Dendritic cell treated with granulocyte-macrophage colony-stimulating factor and Interleukin-4, amounts not matched to agents 40 ng/mL and 50 ng/mL, for 4 days (primary cell): ENCODE data around the gene FNBP1L.
"Not testable (repeated sequence)": the region's sequence is repeated elsewhere in the genome, so short reads cannot be mapped to it uniquely, and the experiment has no call there.

ENCODE experiments used
- H3K27ac Mint-ChIP-seq: one replicate; pipeline ENCODE4 v1.8.0; 2022; ENCODE audit warnings: mild to moderate bottlenecking, mixed read lengths
- H3K27me3 Mint-ChIP-seq: one replicate; pipeline ENCODE4 v1.8.0; 2022; ENCODE audit warnings: mild to moderate bottlenecking, mixed read lengths
- H3K36me3 Mint-ChIP-seq: one replicate; pipeline ENCODE4 v1.8.0; 2022; ENCODE audit warnings: low read depth, mixed read lengths
- H3K4me1 Mint-ChIP-seq: one replicate; pipeline ENCODE4 v1.8.0; 2022; ENCODE audit warnings: low read depth, mixed read lengths
- H3K4me3 Mint-ChIP-seq: one replicate; pipeline ENCODE4 v1.8.0; 2022; ENCODE audit warnings: mild to moderate bottlenecking, moderate library complexity, mixed read lengths
- H3K9me3 Mint-ChIP-seq: one replicate; pipeline ENCODE4 v1.8.0; 2022; ENCODE audit warnings: mixed read lengths
- intact Hi-C: fragments of 100-400 bp; cut with micrococcal nuclease; formaldehyde crosslinking; loops from one replicate; pipeline ENCODE4 v1.15.0; 2022

Gene FNBP1L

DNA sequence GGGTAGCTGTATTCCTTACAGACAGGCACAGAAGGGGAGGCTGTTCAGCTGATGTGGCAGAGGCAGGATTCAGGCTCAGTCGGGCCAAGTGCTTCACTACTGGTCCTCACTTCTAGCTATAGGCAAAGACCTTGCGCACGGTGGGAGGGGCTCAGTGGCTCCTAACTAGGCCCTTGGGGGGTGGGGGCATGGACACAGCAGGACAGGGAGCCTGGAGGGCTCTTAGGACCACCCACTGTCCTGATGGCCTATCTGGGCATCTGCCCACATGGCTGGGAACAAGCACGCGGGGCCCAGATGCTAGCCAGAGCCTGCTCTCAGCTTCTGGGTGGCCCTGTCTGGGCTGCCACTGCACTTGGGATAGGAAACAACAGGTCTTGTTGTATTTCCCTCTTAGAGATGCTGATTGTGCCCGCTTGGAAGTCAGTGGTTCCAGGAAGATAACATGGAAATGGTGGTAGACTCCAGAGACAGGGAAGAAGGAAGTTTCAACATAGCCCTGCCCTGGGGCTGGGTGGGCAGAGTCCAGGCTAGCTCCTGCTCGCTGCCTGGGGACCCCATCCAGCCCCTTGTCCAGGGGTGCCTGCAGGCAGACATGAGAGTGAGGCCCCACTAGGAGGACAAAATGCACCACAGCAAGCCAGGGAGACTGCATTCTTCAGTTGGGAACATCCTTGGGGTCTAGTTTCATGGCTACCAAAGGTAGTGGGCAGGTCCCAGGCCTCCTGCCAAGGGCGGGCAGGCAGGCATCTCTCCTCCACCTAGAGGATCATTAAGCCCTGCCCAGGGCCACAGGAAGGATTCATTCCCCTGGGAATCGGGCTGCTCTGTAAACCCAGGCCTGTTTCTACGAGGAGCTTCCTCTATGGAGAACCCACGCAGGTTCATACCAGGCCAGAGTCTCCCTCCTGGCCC lies 131.2 kb downstream of the FNBP1L start:
- no peak overlapping the region for H3K4me3 Mint-ChIP-seq
- no peaks in the 10 kb centered on the region for H3K9me3 Mint-ChIP-seq
- H3K27ac Mint-ChIP-seq = no peak overlapping the region
- no peaks in the 10 kb centered on the region for H3K4me1 Mint-ChIP-seq
- no peaks in the 10 kb centered on the region for H3K27me3 Mint-ChIP-seq
- H3K36me3 Mint-ChIP-seq = peaks cover 100% of the 10 kb centered on the region
- intact Hi-C loops = no loop called here

DNA sequence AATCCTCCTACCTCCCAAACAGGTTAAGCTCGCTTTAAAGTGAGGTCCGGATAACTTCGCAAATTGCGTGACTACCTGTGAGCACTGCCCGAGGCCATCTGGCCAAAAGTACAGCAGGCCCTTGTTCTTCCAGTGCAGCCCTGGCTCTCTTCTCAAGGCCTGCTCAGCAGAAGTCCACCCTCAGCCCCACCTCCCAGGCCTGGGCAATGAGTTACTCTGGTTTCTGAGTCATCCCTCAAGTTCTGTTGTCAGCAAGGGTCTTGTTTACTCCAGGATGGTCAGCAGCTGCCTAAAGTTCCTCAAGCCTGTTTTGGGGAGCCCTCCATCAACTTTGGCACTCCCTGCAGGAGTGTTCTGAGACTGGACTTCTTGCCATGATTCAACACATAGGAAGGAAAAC lies 132.0 kb downstream of the FNBP1L start:
- H3K36me3 Mint-ChIP-seq = peaks cover 100% of the 10 kb centered on the region
- no peak overlapping the region for H3K27ac Mint-ChIP-seq
- no peaks in the 10 kb centered on the region for H3K4me1 Mint-ChIP-seq
- no peaks in the 10 kb centered on the region for H3K27me3 Mint-ChIP-seq
- no peak overlapping the region for H3K4me3 Mint-ChIP-seq
- no peaks in the 10 kb centered on the region for H3K9me3 Mint-ChIP-seq
- intact Hi-C loops = no loop called here

DNA sequence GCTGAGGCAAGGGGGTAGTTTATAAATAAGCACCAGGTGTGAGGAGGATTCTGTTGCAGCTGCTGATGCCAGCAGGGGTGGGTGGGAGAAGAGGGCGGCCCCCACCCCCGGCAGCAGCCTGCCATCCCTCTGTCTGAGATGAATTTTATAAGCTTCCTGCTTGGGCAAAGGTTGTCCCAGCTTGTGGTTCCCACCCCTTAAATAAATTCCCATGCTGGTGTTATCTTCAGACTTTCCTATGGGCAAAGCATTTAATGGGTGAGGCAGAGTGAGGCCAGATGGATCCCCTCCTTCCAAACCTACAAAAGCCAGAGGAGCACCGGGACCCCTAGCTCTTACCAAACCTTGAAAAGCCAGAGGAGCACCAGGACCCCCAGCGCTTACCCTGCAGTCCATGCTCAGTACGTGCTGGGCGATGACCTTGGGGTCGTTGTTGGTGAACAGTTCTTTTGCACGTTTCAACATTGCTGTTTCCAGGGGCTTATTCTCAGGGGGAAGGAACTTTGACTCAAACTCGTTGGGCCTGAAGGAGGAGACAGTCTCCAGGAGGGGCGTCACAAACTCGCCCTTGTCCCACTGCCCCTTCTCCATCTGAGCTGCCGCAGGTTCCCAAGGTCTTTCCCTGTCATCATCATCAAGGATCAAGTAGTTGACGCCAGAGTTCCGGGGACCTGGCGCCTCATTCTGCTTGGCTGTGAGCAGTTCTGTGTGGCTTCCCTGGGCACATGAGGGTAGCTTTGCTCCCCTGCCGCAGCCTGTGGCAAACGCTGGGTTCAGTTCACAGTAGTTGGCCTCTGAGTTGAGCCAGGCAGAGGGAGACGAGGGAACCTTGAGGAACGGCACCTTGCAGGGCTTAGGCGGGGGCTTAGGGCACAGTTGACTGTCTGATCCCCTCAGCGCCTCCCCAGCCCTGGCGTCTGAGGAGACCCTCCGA lies 134.3 kb downstream of the FNBP1L start:
- H3K27ac Mint-ChIP-seq = no peak overlapping the region
- intact Hi-C loops = no loop called here
- no peaks in the 10 kb centered on the region for H3K27me3 Mint-ChIP-seq

DNA sequence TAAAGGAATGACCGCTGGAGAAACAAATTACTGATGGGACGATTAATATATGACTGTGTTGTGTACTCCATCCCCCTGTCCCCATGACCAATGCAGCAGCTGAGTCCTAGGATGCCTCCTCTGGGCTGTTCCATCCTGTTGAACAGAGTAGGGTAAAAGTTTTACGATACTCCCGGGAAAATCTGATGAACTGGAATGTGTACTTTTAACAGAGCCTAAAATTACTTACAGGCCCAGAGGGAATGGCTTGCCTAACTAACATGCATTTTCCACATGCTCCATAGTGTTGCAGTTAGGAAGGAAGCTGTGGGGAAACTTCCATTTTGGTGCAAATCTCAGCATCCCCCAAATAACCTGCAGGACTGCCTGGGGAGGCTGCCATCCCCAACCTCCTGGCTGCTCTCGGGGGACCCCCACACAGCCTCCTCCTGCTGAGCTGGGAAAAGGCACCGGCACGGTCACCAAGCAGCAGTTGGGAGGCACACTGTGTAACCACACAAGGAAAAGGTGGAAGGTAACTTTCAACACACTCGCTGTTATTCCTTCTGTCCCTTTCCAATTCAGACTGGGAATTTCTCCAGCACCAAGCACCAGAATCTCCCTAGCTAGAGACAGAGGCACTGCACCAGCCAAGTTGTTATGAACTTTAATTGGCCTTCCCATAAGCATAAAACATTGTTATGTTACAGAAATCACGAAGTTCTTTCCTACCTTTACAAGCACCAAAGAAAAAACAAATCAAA lies 136.5 kb downstream of the FNBP1L start:
- Mint-ChIP-seq H3K36me3 (peaks cover 99% of the 10 kb centered on the region), H3K9me3 (no peaks in the 10 kb centered on the region), H3K27me3 (no peaks in the 10 kb centered on the region), H3K4me3 (no peak overlapping the region), H3K4me1 (peaks cover 14% of the 10 kb centered on the region), H3K27ac (no peak overlapping the region)
- intact Hi-C loops = no loop called here

More for the DNA sequence above, 134.3 kb downstream of the FNBP1L start:
- Mint-ChIP-seq H3K36me3 (peaks cover 99% of the 10 kb centered on the region), H3K4me1 (no peaks in the 10 kb centered on the region), H3K9me3 (no peaks in the 10 kb centered on the region), H3K4me3 (no peak overlapping the region)

DNA sequence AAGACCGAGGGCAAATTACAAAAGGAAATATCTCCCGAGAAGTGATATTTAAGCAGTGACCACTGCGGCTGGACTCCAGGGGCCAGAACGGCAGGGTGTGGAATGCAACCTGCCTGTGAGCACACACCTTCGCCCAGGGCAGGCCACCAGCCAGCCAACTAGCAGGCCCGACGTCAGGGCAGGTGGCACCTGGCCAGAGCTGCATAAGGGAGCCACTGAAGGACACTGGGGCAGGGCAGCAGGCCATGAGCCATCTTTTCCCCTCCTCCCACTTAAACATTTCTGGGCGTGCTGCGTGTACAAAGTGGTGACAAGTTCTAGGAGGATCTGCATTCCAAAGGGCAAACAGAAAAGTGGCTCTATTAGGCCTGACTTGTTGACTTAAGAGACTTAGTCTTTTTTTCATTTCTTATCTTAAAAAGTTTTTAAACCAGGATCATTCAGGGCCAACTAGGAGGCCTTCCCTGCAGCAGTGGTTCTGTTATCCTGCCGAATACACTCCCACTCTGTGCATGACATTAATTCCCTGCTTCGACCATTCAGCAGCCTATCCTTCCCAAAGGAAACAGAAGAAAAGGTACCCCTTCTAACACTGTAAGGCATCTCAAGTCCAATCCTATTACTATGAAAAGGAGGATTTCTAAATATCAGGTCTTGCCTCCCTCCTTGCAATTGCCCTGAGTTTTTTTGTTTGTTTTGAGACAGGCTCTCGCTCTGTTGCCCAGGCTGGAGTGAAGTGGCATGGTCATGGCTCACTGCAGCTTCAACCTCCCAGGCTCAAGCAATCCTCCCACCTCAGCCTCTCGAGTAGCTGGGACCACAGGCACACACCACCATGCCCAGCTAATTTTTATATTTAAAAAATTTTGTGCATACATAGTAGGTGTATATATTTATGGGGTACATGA lies 137.4 kb downstream of the FNBP1L start:
- Mint-ChIP-seq H3K9me3 (no peaks in the 10 kb centered on the region), H3K27me3 (no peaks in the 10 kb centered on the region), H3K4me3 (no peak overlapping the region), H3K36me3 (peaks cover 99% of the 10 kb centered on the region), H3K4me1 (peaks cover 18% of the 10 kb centered on the region), H3K27ac (no peak overlapping the region)
- intact Hi-C loops = no loop called here

DNA sequence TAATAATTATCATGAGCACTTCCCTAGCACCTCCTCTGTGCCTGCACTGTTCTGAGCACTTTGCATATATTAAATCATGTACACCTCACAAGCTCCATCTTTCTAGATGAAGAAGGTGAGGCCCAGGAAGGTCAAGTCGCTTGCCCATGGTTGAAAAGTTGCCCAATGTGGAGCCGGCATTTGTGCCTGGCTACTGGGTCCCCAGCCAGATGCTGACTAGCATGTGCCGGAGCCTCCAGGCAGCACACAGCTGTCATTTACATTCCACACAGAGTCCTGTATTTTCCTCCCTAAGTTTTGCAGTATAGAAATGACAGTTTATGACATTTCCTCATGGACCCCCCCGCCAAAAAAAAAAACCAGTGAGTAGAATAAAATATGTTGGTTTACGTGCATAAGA lies 139.4 kb downstream of the FNBP1L start:
- Mint-ChIP-seq H3K27me3 (no peaks in the 10 kb centered on the region), H3K36me3 (peaks cover 92% of the 10 kb centered on the region), H3K27ac (no peak overlapping the region), H3K4me3 (no peak overlapping the region), H3K4me1 (peaks cover 30% of the 10 kb centered on the region), H3K9me3 (no peaks in the 10 kb centered on the region)
- intact Hi-C loops = no loop called here

DNA sequence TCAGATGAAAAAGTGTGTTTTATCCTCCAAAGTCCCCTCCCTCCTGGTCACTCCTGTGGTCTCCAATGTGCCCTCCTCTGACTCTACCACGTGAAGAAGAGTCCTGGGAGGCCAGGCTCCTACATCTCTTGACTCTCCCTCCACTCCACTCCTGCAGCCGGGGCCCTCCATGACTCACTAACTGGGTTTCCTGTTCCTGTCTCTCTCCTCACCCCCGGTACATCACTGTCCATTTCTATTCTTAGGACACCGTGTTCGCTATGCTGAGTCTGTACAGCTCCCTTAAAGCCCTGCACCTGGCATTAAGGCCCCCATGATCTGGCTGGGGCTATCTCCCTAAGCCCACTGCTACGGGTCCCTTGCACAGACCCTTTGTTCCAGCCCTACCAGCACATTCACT lies 140.3 kb downstream of the FNBP1L start:
- Mint-ChIP-seq H3K27ac (no peak overlapping the region), H3K4me1 (peaks cover 36% of the 10 kb centered on the region), H3K27me3 (no peaks in the 10 kb centered on the region), H3K36me3 (peaks cover 86% of the 10 kb centered on the region), H3K9me3 (no peaks in the 10 kb centered on the region), H3K4me3 (no peak overlapping the region)
- intact Hi-C loops = no loop called here

DNA sequence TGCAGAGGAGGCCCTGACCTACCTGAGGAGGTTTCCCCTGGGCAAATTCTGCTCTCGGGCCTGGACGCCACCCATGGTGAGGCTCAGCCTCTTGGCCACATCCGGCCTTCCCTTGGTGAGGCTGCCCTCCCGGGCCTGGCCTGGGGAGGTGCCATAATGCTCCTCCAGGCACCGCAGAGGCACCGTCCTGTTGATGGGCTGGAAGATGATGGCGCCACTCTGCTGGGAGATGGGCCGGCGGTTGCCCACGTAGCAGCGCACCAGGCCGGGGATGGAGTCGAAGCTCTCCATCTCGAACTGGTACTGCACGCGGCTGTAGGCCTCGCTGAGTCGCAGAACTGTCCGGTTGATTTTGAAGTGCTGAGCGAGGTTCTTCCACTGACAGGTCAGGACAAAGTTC lies 141.0 kb downstream of the FNBP1L start:
- H3K27me3 Mint-ChIP-seq = no peaks in the 10 kb centered on the region
- H3K27ac Mint-ChIP-seq = no peak overlapping the region
- H3K4me1 Mint-ChIP-seq = peaks cover 43% of the 10 kb centered on the region
- H3K36me3 Mint-ChIP-seq = peaks cover 83% of the 10 kb centered on the region
- intact Hi-C loops = no loop called here
- H3K9me3 Mint-ChIP-seq = no peaks in the 10 kb centered on the region
- H3K4me3 Mint-ChIP-seq = no peak overlapping the region

DNA sequence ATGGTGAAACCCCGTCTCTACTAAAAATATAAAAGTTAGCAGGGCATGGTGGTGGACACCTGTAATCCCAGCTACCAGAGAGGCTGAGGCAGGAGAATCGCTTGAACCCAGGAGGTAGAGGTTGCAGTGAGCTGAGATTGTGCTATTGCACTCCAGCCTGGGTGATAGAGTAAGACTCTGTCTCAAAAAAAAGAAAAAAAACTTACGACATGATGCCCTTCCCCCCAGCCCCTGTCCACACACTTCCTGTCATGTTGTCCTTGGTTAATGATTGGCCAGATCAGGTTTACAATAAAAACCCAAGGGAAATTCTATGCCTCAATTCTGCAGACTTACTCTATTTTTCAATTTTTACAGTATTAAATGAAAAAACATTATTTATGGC lies 143.4 kb downstream of the FNBP1L start:
- H3K4me3 Mint-ChIP-seq, intact Hi-C loops, H3K9me3 Mint-ChIP-seq, H3K27me3 Mint-ChIP-seq, H3K27ac Mint-ChIP-seq: not testable (repeated sequence)
- H3K36me3 Mint-ChIP-seq = peaks cover 76% of the 10 kb centered on the region
- peaks cover 54% of the 10 kb centered on the region for H3K4me1 Mint-ChIP-seq

DNA sequence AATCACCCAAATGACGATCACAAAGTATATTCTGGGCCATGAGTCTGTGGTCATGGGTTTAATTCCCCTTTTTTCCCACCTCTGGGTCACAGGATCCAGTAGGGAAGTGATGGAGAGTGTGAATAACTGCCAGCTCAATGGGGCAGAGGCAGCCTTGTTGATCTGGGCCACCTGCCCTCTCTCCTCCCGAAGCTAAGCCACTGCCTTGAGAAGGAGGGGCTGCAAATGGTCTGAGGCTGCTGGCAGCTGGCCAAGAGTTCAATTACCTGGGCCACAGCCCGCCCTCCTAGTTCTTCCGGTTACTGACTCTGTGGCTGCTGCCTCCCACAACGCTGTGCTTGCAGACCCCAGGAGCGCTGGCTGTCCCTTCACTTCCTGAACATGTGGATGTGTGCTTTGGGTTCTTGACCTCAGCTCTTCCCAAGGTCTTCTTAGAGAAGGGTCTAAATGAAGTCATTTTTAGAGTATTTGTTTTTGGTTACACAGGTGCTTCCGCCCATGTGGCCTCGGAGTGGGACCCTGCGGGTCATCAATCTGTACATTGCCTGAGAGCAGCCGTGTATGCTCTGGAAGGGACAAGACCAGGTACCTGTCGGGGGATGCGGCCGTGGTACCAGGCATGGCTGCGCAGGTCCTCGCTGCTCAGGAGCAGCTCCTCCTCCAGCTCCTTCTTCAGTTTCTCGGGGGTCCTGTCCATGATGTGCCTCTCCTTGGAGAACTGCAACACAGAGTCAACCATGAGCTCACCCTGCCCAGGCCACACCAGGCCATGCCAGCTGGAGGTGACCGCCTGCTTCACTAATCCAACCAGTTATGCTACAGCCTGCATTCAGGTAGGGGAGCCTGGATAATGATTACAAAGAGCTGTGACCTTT lies 144.0 kb downstream of the FNBP1L start:
- Mint-ChIP-seq H3K27ac (peak overlapping the region; percentile 73), H3K27me3 (no peaks in the 10 kb centered on the region), H3K4me3 (no peak overlapping the region), H3K36me3 (peaks cover 70% of the 10 kb centered on the region), H3K4me1 (peaks cover 60% of the 10 kb centered on the region), H3K9me3 (no peaks in the 10 kb centered on the region)
- intact Hi-C loops = no loop called here

DNA sequence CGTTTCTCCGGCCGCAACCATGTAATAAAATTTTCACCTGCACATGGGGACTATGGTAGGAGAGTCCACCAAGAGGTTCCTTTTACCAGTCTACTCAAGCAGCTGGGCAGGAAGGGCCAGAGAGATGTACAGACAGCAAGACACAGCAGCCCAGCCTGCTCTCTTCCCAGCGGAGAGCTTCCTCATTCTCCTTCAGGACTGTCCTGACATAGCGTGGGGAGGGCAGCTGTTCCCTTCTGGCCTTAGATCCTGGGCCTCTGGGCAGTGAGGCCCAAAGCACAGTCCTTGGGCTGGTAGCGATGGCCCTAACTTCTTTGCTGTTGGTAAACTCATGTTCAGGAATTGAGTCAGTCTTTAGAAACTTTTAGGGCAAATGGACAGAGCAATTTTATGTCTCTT lies 144.6 kb downstream of the FNBP1L start:
- Mint-ChIP-seq H3K4me3 (no peak overlapping the region), H3K4me1 (peaks cover 67% of the 10 kb centered on the region), H3K27me3 (no peaks in the 10 kb centered on the region), H3K9me3 (no peaks in the 10 kb centered on the region), H3K36me3 (peaks cover 63% of the 10 kb centered on the region), H3K27ac (peak overlapping the region; percentile 73)
- intact Hi-C loops = no loop called here

DNA sequence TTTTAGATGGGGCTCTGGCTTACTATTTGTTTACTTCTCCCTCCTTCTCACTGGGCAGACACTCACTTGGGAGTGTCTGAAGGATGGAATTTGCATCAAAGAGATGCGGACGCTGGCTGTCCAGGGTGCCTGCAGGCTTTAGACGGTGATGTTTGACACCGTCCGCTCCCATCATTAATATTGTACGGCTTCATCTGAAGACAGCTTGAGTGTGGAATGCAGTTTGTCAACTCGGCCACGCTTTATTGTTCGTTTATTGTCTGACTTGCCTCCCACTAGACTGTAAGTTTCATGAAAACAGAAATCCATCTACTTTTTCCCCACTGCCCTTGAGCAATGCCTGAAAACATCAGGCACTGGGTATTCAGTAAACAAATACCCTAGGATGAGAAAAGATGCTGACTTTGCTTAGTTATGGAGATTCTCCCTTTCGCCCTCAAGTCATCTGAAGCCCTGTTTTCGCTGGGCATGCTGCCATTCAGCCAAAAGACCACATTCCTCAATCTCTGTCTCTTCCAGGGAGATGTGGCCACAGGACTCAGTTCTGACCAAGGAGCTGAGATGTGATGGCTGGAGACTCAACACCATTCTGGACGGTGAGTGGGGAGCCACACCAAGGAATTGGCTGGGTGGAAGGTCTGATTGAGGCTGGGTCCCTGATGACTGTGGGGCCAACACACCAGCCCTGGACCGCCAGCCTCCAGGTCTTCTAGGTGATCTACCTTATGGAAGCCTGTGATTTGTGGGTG lies 146.1 kb downstream of the FNBP1L start:
- H3K4me3 Mint-ChIP-seq = no peak overlapping the region
- intact Hi-C loops = no loop called here
- peaks cover 70% of the 10 kb centered on the region for H3K4me1 Mint-ChIP-seq
- H3K9me3 Mint-ChIP-seq = no peaks in the 10 kb centered on the region
- peaks cover 56% of the 10 kb centered on the region for H3K36me3 Mint-ChIP-seq
- H3K27me3 Mint-ChIP-seq = no peaks in the 10 kb centered on the region
- H3K27ac Mint-ChIP-seq = peak overlapping the region; percentile 38
